Activated CD8-positive, alpha-beta T cell treated with anti-CD3 and anti-CD28 coated beads for 36 hours (primary cell): ENCODE results near the gene APAF1. TPM values are rescaled to one million over a fixed set of nuclear protein-coding genes. Genes with fewer than 3 reads are reported as not detected.
A peak's percentile ranks its signal among the peaks of the same experiment; 100 is the strongest.

Experiments
- ATAC-seq: fragments of 200-7000 bp; cut with Tn5 transposase; one replicate; pipeline ENCODE4 v1.10.0; 2021; ENCODE audit warnings: mild to moderate bottlenecking, moderate library complexity
- CTCF ChIA-PET: fragments of 350-600 bp; sonication (Branson Sonifier 250); formaldehyde crosslinking; loops from one replicate; lab custom pipeline; 2021; ENCODE audit warnings: antibody characterized with exemption; lab: Charles Lee
- POLR2A ChIA-PET: fragments of 350-600 bp; sonication (Branson Sonifier 250); formaldehyde crosslinking; loops from one replicate; lab custom pipeline; 2021; ENCODE audit warnings: antibody characterized with exemption; lab: Charles Lee
- DNase-seq: peaks from one replicate; pipeline ENCODE4 v3.0.0-alpha.2; 2020
- H3K27ac Mint-ChIP-seq: one replicate; pipeline ENCODE4 v1.8.0; 2021; ENCODE audit warnings: mild to moderate bottlenecking, mixed read lengths
- H3K27me3 Mint-ChIP-seq: one replicate; pipeline ENCODE4 v1.8.0; 2021; ENCODE audit warnings: mixed read lengths
- H3K36me3 Mint-ChIP-seq: one replicate; pipeline ENCODE4 v1.8.0; 2021; ENCODE audit warnings: low read depth, mixed read lengths
- H3K4me1 Mint-ChIP-seq: one replicate; pipeline ENCODE4 v1.8.0; 2021; ENCODE audit warnings: low read depth, mixed read lengths
- H3K4me3 Mint-ChIP-seq: one replicate; pipeline ENCODE4 v1.8.0; 2021; ENCODE audit warnings: mild to moderate bottlenecking, moderate library complexity, mixed read lengths
- H3K9me3 Mint-ChIP-seq: one replicate; pipeline ENCODE4 v1.8.0; 2021; ENCODE audit warnings: mixed read lengths
- intact Hi-C: fragments of 100-400 bp; cut with micrococcal nuclease; formaldehyde crosslinking; loops from one replicate; pipeline ENCODE4 v1.10.0; 2022
- total RNA-seq, 2 experiments: library from RNA; stranded (reverse); gene quantifications; one replicate each; pipeline ENCODE4 v1.2.3, GENCODE V29; 2021
- TF ChIP-seq, protein P1 (sequence below): fragments of 200-600 bp; IDR thresholded peaks from one replicate; pipeline ENCODE4 v1.8.0; 2022; ENCODE audit warnings: antibody characterized with exemption, mild to moderate bottlenecking

The APAF1 gene
- total RNA-seq, 2 experiments from 2014 or later = 14.3 to 17.9 TPM

DNA sequence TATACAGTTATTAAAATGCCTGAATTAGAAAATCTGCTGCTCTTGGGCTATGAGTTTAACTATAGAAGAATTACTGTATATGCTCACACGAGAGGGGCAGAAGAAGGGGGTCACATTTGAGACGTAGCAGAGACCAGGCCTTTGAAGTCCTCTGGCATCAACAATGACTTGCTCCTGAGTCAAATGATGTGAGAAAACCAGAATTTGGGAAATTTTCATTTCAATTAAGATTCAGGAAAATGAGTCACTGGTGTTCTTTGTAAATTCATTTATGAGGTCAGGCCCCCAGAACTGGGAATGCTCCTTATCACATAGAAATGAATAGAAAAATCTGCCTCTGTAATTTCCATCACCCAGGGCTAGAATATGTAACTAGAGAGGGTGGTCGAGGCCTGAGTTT lies 92.9 kb downstream of the APAF1 start:
- intact Hi-C loops = no loop called here
- CTCF ChIA-PET = no interaction called here

DNA sequence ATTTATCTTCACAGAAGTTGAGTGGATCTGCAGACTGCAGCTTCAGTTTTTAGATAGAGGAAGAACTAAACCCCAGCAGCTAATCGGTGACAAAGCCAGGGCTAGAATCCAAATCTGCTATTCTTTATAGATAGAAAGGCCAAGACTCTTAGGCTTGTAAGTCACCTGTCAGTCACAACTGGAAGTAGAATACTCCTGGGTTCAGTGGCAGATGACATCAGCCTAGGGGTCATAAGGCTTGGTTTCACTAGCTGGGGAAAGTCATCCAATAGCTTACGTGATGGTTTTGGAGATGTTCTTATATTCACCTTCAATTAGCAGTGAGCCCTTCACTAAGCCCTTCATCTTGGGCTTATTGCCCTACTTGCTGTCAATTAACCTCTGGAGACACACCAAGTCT lies 93.4 kb downstream of the APAF1 start:
- Mint-ChIP-seq H3K4me1 (peaks cover 25% of the 10 kb centered on the region), H3K27ac (no peak overlapping the region), H3K36me3 (peaks cover 2% of the 10 kb centered on the region), H3K4me3 (no peak overlapping the region), H3K27me3 (peaks cover 10% of the 10 kb centered on the region), H3K9me3 (no peaks in the 10 kb centered on the region)
- POLR2A ChIA-PET = interaction anchor here (0.8 kb wide), 1 partner anchor 9 kb away, joined by 3 read pairs; no protein-coding TSS in a partner anchor
- intact Hi-C loops = no loop called here
- TF ChIP-seq, protein P1, sequence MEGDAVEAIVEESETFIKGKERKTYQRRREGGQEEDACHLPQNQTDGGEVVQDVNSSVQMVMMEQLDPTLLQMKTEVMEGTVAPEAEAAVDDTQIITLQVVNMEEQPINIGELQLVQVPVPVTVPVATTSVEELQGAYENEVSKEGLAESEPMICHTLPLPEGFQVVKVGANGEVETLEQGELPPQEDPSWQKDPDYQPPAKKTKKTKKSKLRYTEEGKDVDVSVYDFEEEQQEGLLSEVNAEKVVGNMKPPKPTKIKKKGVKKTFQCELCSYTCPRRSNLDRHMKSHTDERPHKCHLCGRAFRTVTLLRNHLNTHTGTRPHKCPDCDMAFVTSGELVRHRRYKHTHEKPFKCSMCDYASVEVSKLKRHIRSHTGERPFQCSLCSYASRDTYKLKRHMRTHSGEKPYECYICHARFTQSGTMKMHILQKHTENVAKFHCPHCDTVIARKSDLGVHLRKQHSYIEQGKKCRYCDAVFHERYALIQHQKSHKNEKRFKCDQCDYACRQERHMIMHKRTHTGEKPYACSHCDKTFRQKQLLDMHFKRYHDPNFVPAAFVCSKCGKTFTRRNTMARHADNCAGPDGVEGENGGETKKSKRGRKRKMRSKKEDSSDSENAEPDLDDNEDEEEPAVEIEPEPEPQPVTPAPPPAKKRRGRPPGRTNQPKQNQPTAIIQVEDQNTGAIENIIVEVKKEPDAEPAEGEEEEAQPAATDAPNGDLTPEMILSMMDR = no peak
- ATAC-seq (peak; percentile 31), DNase-seq (no peak)
- CTCF ChIA-PET = interaction anchor here (1.2 kb wide), 1 partner anchor 13 kb away, joined by 5 read pairs; no protein-coding TSS in a partner anchor

More for the DNA sequence above, 92.9 kb downstream of the APAF1 start:
- Mint-ChIP-seq H3K27me3 (peaks cover 8% of the 10 kb centered on the region), H3K9me3 (no peaks in the 10 kb centered on the region), H3K4me3 (no peak overlapping the region), H3K36me3 (peaks cover 2% of the 10 kb centered on the region), H3K4me1 (peaks cover 25% of the 10 kb centered on the region), H3K27ac (no peak overlapping the region)
- POLR2A ChIA-PET = no interaction called here
- DNase-seq (no peak), ATAC-seq (no peak)
- TF ChIP-seq, protein P1 = no peak

DNA sequence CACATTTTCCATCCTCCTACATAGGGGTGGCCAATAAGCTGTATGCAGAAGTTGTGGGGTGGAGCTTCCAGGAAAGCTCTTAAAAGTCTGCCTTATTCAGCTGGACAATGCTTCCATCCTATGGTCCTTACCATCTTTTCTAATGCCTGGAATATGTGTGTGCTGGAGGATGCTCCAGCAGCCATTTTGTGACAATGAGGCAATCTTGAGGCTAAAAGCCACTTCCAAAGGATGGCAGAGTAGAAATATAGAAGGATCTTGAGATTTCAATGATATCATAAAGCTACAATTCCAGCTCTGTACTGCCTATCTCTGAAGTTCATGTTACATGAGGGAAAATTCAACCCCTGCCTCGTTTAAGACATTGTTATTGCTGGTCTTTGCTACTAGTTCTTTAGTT lies 95.7 kb downstream of the APAF1 start:
- DNase-seq = no peak
- Mint-ChIP-seq H3K36me3 (no peaks in the 10 kb centered on the region), H3K27me3 (peaks cover 10% of the 10 kb centered on the region), H3K9me3 (no peaks in the 10 kb centered on the region), H3K4me1 (peaks cover 25% of the 10 kb centered on the region), H3K27ac (no peak overlapping the region), H3K4me3 (no peak overlapping the region)
- CTCF ChIA-PET = interaction anchor here (1.1 to 2.4 kb wide), 6 partner anchors 12 to 174 kb away, joined by 3 to 12 read pairs (median 4); no protein-coding TSS in a partner anchor
- intact Hi-C loops = loop anchor here (5.0 kb wide), 1 partner anchor 38 kb away; no protein-coding TSS in a partner anchor
- no peak for ATAC-seq
- POLR2A ChIA-PET = interaction anchor here (0.9 kb wide), 1 partner anchor 57 kb away, joined by 3 read pairs; no protein-coding TSS in a partner anchor
- TF ChIP-seq, protein P1 = no peak

DNA sequence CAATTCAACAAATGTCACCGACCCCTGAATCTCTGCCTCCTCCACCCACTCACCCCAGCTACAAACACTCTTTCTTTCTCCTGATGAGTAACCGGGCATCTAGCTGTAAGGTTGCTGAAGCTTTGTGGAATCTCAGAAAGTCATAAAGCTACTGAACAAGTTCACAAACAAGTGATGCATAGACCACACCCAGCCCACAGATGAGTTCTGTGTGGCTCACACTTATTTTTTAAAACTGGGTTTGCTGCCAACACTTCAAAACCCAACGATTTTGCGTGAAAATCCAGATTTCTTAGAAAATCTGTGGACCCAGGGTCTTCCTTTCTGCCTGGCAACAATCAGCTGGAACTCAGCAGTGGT lies 96.1 kb downstream of the APAF1 start:
- intact Hi-C loops = loop anchor here (5.0 kb wide), 1 partner anchor 39 kb away; no protein-coding TSS in a partner anchor
- H3K9me3 Mint-ChIP-seq = no peaks in the 10 kb centered on the region
- peaks cover 14% of the 10 kb centered on the region for H3K27me3 Mint-ChIP-seq
- TF ChIP-seq, protein P1 = no peak
- peak overlapping the region; percentile 0 for H3K4me3 Mint-ChIP-seq
- H3K36me3 Mint-ChIP-seq = no peaks in the 10 kb centered on the region
- ChIA-PET POLR2A (interaction anchor here (0.9 to 1.4 kb wide), 2 partner anchors 19 to 57 kb away, joined by 3 to 4 read pairs; no protein-coding TSS in a partner anchor), CTCF (interaction anchor here (1.0 to 2.4 kb wide), 8 partner anchors 9 to 174 kb away, joined by 3 to 12 read pairs (median 4); no protein-coding TSS in a partner anchor)
- ATAC-seq (peak; percentile 67), DNase-seq (peak; percentile 66)
- peaks cover 28% of the 10 kb centered on the region for H3K4me1 Mint-ChIP-seq
- H3K27ac Mint-ChIP-seq = peak overlapping the region; percentile 79
